GM18507 (cell line): Measurements from ENCODE around the gene NMRK2.
"Not testable (repeated sequence)": the region's sequence is repeated elsewhere in the genome, so short reads cannot be mapped to it uniquely, and the experiment has no call there.

ENCODE experiments used
- DNase-seq: peaks from one replicate; pipeline ENCODE4 v3.0.0; 2011; ENCODE audit warnings: low read depth; ENCODE audit not compliant: insufficient read length; ENCODE audit errors: extremely low spot score
- FAIRE-seq: peaks from 2 replicates; lab custom pipeline; 2011; peaks lifted over from hg19 to GRCh38; lab: Jason Lieb, UNC

Gene NMRK2

DNA sequence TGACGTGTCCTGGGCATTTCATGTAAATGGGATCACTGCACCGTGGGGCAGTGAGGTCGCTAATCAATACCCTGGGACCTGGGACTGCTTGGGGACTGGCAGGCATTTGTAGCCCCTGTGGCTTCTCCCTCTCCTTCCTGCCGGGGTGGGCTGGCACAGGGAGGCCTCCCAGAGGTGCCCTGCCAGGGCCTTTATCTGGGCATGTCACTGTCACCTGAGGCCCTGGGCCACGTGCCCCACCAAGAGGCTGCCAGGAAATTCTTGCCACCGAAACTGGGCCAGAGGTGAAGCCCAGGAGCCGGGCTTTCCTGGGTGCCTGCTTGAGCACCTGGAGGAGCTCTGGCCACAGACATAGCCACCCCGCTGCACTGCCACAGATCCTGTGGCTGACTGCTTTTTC lies 1.8 kb upstream of the NMRK2 start:
- FAIRE-seq (no peak), DNase-seq (no peak)

- no peak for FAIRE-seq
Measured at GRCh38 chr19:3936506-3937442, 3.9 kb downstream of the NMRK2 start.

GRCh38 chr19:3938300-3938950 lies 5.6 kb downstream of the NMRK2 start:
- FAIRE-seq, DNase-seq: not testable (repeated sequence)

More at GRCh38 chr19:3936506-3937442, 3.9 kb downstream of the NMRK2 start:
- no peak for DNase-seq

GRCh38 chr19:3942790-3943409 lies 10.0 kb downstream of the NMRK2 start:
- FAIRE-seq, result no peak
- DNase-seq, result no peak

GRCh38 chr19:3944018-3944721 lies 11.3 kb downstream of the NMRK2 start:
- no peak for DNase-seq
- no peak for FAIRE-seq

- no peak for FAIRE-seq
- no peak for DNase-seq
Measured at GRCh38 chr19:3945838-3946237, 13.0 kb downstream of the NMRK2 start.

GRCh38 chr19:3947316-3947933 lies 14.6 kb downstream of the NMRK2 start:
- not testable (repeated sequence) for DNase-seq, FAIRE-seq

DNA sequence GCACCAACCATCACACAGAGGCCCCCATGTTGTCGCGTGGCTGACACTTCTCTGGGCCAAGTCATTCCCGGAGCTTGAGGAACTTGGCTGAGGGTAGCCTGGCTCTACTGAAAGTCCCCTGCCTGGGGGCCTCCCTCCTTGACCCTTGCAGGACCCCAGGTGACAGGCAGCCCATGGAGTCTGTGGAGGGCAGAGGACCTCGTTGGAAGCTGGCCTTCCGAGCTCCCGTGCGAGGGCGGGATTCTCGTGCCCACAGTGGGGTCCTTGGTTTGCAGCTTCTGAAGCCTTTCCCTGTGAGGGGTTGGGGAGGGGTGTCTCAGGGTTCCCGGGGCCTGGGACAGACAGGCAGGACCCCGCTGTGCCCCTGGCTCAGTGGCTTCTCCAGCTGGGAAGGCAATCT lies 16.4 kb downstream of the NMRK2 start:
- DNase-seq (no peak), FAIRE-seq (no peak)

GRCh38 chr19:3949997-3950859 lies 17.4 kb downstream of the NMRK2 start:
- DNase-seq (no peak), FAIRE-seq (no peak)

DNA sequence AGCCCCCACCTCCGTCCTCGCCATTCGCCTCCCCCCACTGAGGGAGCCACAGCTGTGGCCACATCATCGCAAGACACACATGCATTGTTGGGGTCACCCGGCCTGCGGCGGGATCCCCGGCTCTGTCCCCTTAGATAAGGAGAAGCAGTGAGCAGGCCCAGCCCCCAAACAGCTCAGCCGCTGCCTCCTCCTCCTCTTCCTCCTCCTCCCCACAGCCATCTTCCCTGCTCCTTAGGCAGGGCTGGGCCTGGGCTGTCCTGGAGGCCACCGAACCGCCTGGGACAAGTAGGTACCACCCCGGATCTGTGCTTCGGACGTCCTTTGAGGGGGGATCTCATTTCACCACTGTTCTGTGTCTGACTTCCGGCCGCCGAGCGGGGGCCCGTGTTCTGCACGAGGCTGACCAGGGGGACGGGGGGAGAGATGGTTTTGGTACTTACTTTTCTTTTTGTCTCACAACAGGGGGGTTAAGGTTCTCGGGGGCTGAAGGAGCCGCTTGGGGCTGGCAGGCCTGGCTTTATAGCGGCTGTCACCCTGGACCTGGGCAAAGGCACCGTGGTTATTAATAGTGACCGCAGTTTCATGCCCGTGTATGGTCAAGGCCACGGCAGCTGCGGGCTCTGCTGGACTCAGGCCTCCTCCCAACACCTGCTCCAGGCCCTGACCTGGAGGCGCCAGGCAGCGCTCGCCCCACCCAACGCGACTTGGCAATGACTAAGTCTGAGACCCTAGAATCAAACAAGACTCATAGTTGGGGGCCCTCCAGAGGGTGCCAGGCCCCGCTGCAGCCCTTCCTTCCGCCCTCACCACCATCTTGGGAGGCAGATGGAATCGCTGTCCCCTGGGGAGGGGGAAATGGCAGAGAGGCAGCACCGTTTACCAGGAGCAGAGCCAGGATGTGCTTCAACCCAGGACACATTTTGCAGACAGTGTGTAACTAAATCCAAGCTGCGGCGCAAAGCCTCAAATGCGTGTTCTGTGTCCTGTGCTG lies 18.3 kb downstream of the NMRK2 start:
- DNase-seq (no peak), FAIRE-seq (no peak)

GRCh38 chr19:3952755-3953276 lies 19.9 kb downstream of the NMRK2 start:
- DNase-seq, FAIRE-seq: not testable (repeated sequence)

GRCh38 chr19:3954107-3954506 lies 21.2 kb downstream of the NMRK2 start:
- DNase-seq, result no peak
- no peak for FAIRE-seq

DNA sequence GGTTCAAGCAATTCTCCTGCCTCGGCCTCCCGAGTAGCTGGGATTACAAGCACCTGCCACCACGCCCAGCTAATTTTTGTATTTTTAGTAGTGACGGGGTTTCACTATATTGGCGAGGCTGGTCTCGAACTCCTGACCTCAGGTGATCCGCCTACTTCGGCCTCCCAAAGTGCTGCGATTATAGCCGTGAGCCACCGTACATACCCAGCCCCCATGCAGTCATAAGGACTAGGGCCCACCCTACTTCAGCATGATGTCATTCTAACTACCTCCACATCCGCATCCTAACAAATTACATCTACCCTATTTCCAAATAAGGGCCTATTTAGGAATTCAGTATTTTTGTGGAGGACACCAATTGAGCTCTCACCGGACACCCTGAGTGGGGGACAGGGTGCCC lies 22.4 kb downstream of the NMRK2 start:
- DNase-seq, FAIRE-seq: not testable (repeated sequence)

GRCh38 chr19:3955688-3956087 lies 22.8 kb downstream of the NMRK2 start:
- DNase-seq, result no peak
- no peak for FAIRE-seq

- no peak for DNase-seq
- no peak for FAIRE-seq
Measured at GRCh38 chr19:3958836-3959765, 26.2 kb downstream of the NMRK2 start.

GRCh38 chr19:3959766-3960131 lies 26.9 kb downstream of the NMRK2 start:
- DNase-seq, result no peak
- no peak for FAIRE-seq
